Liver (tissue), 9 donors: ENCODE measurements around the gene ELL3. TPM values are rescaled to one million over a fixed set of nuclear protein-coding genes. Genes with fewer than 3 reads are reported as not detected.

Source experiments
- DNase-seq: peaks from one replicate; pipeline ENCODE4 v3.0.0-alpha.2; 2017; ENCODE audit warnings: low spot score
- H3K27ac ChIP-seq, 2 donors: one replicate each; pipeline ENCODE4 v1.7.0; 2013; ENCODE audit warnings: inconsistent platforms in 2 of 2, low read length in 2 of 2, control low read depth in 1 of 2, low read depth in 1 of 2, mild to moderate bottlenecking in 1 of 2
- H3K27me3 ChIP-seq, 4 donors: one replicate each; pipeline versions ENCODE4 v1.6.1 to v1.7.0; 2013; ENCODE audit warnings: low read length in 3 of 4, inconsistent platforms in 1 of 4, mild to moderate bottlenecking in 1 of 4, moderate library complexity in 1 of 4; ENCODE audit not compliant: control insufficient read depth in 4 of 4, insufficient read depth in 4 of 4
- H3K36me3 ChIP-seq, 4 donors: one replicate each; pipeline versions ENCODE4 v1.6.1 to v1.7.0; 2013; ENCODE audit warnings: low read length in 3 of 4, mild to moderate bottlenecking in 3 of 4, low read depth in 1 of 4, moderate library complexity in 1 of 4; ENCODE audit not compliant: control insufficient read depth in 4 of 4, insufficient read depth in 3 of 4
- H3K4me1 ChIP-seq, 4 donors: one replicate each; pipeline versions ENCODE4 v1.6.1 to v1.7.0; 2013; ENCODE audit warnings: low read length in 3 of 4, mild to moderate bottlenecking in 3 of 4, moderate library complexity in 1 of 4; ENCODE audit not compliant: control insufficient read depth in 4 of 4, insufficient read depth in 4 of 4
- H3K4me3 ChIP-seq, 3 donors: one replicate each; pipeline versions ENCODE4 v1.6.1 to v1.7.0; 2013; ENCODE audit warnings: low read length in 3 of 3, control low read depth in 1 of 3, low read depth in 1 of 3, mild to moderate bottlenecking in 1 of 3
- H3K9ac ChIP-seq, 2 donors: one replicate each; pipeline ENCODE4 v1.7.0; 2013; ENCODE audit warnings: low read length in 2 of 2, mild to moderate bottlenecking in 2 of 2, moderate library complexity in 2 of 2, control low read depth in 1 of 2, low read depth in 1 of 2
- H3K9me3 ChIP-seq, 4 donors: one replicate each; pipeline versions ENCODE4 v1.6.1 to v1.7.0; 2013; ENCODE audit warnings: low read length in 3 of 4; ENCODE audit not compliant: control insufficient read depth in 4 of 4
- EGR1 ChIP-seq, 2 donors: IDR thresholded peaks; 2 replicates each; pipeline ENCODE4 v1.6.1; 2016 to 2018; ENCODE audit warnings: antibody characterized with exemption in 2 of 2, low read depth in 2 of 2
- FOXA1 ChIP-seq: IDR thresholded peaks from 2 replicates; pipeline ENCODE4 v1.6.1; 2016; ENCODE audit warnings: antibody characterized with exemption
- FOXA2 ChIP-seq: IDR thresholded peaks from 2 replicates; pipeline ENCODE4 v1.6.1; 2016; ENCODE audit warnings: antibody characterized with exemption
- GABPA ChIP-seq, 2 donors: IDR thresholded peaks in 1 of 2; conservative IDR thresholded peaks in 1 of 2; 2 replicates each; pipeline ENCODE4 v1.6.1; 2016; ENCODE audit warnings: antibody characterized with exemption in 2 of 2, mild to moderate bottlenecking in 1 of 2, moderate library complexity in 1 of 2
- HNF4A ChIP-seq, 2 donors: conservative IDR thresholded peaks; 2 replicates each; pipeline ENCODE4 v1.6.1; 2016; ENCODE audit warnings: antibody characterized with exemption in 2 of 2, mild to moderate bottlenecking in 2 of 2
- HNF4G ChIP-seq: IDR thresholded peaks from 2 replicates; pipeline ENCODE4 v1.6.1; 2016; ENCODE audit warnings: antibody characterized with exemption
- JUND ChIP-seq, 2 donors: IDR thresholded peaks; 2 replicates each; pipeline ENCODE4 v1.6.1; 2016; ENCODE audit warnings: antibody characterized with exemption in 2 of 2
- NR2F2 ChIP-seq: IDR thresholded peaks from 2 replicates; pipeline ENCODE4 v1.6.1; 2016; ENCODE audit warnings: antibody characterized with exemption
- RAD21 ChIP-seq, 2 donors: IDR thresholded peaks; 2 replicates each; pipeline ENCODE4 v1.6.1; 2016; ENCODE audit warnings: antibody characterized with exemption in 2 of 2, mild to moderate bottlenecking in 2 of 2
- RXRA ChIP-seq, 2 donors: IDR thresholded peaks; 2 replicates each; pipeline ENCODE4 v1.6.1; 2017 to 2018; ENCODE audit warnings: antibody characterized with exemption in 2 of 2, mild to moderate bottlenecking in 1 of 2
- SP1 ChIP-seq: IDR thresholded peaks from 2 replicates; pipeline ENCODE4 v1.6.1; 2018; ENCODE audit warnings: antibody characterized with exemption, mild to moderate bottlenecking
- TAF1 ChIP-seq: conservative IDR thresholded peaks from 2 replicates; pipeline ENCODE4 v1.6.1; 2016; ENCODE audit warnings: antibody characterized with exemption, mild to moderate bottlenecking
- YY1 ChIP-seq: IDR thresholded peaks from 2 replicates; pipeline ENCODE4 v1.6.1; 2016; ENCODE audit warnings: antibody characterized with exemption, mild to moderate bottlenecking
- WGBS: extraction: QIAGEN DNeasy Blood & Tissue Kit; methylation state at CpG from one replicate; pipeline ENCODE4 v1.1.7; 2013; 5-methylcytosine and 5-hydroxymethylcytosine counted together
- polyA plus RNA-seq, 2 donors: library from polyadenylated mRNA; stranded (reverse) in 1 of 2; unstranded in 1 of 2; fragments of 200-250 nt in 1 of 2; fragments of >200 nt in 1 of 2; fragmentation: Nextera tagmentation in 1 of 2; extraction: Ambion mirVana in 1 of 2; gene quantifications; one replicate each; pipeline versions ENCODE4 v1.2.1 to v1.2.3, GENCODE V29; 2013 to 2015
- total RNA-seq, 2 donors: library from RNA; depleted of rRNA; stranded (reverse); fragments of >200 nt; gene quantifications; one replicate each; pipeline ENCODE4 v1.2.3, GENCODE V29; 2014
- TF ChIP-seq, protein P1 (sequence below): IDR thresholded peaks from 2 replicates; pipeline ENCODE4 v1.6.1; 2016; ENCODE audit warnings: antibody characterized with exemption
- TF ChIP-seq, protein P2 (sequence below): IDR thresholded peaks from 2 replicates; pipeline ENCODE4 v1.6.1; 2016; ENCODE audit warnings: antibody characterized with exemption, mild to moderate bottlenecking
- TF ChIP-seq, protein P3 (sequence below): IDR thresholded peaks from 2 replicates; pipeline ENCODE4 v1.6.1; 2016; ENCODE audit warnings: antibody characterized with exemption
- TF ChIP-seq, protein P4 (sequence below): fragments of 150-350 bp; IDR thresholded peaks from 2 replicates; pipeline ENCODE4 v1.5.1; 2017; ENCODE audit warnings: improper control_type of control experiment, low read depth, low read length; ENCODE audit not compliant: missing input control
- TF ChIP-seq, protein P5 (sequence below): IDR thresholded peaks from 2 replicates; pipeline ENCODE4 v1.6.1; 2016; ENCODE audit warnings: antibody characterized with exemption
- donor health status: healthy.
- donor health status: healthy.
- donor health status: healthy.
- donor health status: healthy.
- donor health status: healthy.

Gene ELL3
- total and polyA plus RNA-seq, 4 donors = 0.74 to 1.4 (median 0.90) TPM

DNA sequence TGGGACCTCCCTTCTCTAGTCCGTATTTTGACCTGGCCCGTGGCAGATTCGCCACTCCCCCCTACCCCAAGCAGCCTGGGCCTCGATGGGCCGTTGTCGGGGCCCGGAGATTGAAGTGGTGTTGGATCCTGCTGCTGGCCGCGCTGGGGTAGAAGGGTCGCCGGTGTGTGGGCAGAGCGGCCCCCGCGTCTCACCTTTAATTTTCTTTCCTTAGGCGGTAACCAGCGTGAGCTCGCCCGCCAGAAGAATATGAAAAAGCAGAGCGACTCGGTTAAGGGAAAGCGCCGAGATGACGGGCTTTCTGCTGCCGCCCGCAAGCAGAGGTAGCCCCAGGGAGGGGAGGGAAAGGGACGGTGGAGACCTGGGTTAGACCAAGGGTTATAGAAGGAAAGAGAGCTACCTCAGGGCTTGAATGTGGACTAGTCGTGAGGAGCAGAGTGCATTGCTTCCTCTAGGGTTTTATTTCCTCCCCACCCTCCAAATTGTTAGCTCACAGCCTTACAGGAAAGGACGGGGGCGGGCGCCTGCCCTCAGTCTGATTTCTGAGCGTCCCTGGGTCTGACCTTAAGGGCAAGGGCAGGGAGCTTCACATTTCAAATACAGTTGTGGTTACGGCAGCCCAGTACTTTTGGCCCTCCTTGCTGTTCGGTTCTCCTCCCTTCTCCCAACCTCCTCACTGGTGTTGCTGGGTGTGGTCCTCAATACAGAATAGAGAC, 16.2 kb upstream of the ELL3 start:
- H3K36me3 ChIP-seq = peaks cover 0 to 22% (median 16%) of the 10 kb centered on the region in 4 donors
- peak overlapping the region; percentile 96 to 98 for H3K27ac ChIP-seq
- no peak for TF ChIP-seq HNF4G
- TF ChIP-seq GABPA (IDR thresholded peaks at IDR 0.05 in 1 of 2, conservative IDR thresholded peaks at IDR 0.05 in 1 of 2) = no peak
- TF ChIP-seq RAD21 (IDR thresholded peaks at IDR 0.05) = no peak
- TF ChIP-seq, protein P1, sequence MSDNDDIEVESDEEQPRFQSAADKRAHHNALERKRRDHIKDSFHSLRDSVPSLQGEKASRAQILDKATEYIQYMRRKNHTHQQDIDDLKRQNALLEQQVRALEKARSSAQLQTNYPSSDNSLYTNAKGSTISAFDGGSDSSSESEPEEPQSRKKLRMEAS = no peak
- TF ChIP-seq, protein P2, sequence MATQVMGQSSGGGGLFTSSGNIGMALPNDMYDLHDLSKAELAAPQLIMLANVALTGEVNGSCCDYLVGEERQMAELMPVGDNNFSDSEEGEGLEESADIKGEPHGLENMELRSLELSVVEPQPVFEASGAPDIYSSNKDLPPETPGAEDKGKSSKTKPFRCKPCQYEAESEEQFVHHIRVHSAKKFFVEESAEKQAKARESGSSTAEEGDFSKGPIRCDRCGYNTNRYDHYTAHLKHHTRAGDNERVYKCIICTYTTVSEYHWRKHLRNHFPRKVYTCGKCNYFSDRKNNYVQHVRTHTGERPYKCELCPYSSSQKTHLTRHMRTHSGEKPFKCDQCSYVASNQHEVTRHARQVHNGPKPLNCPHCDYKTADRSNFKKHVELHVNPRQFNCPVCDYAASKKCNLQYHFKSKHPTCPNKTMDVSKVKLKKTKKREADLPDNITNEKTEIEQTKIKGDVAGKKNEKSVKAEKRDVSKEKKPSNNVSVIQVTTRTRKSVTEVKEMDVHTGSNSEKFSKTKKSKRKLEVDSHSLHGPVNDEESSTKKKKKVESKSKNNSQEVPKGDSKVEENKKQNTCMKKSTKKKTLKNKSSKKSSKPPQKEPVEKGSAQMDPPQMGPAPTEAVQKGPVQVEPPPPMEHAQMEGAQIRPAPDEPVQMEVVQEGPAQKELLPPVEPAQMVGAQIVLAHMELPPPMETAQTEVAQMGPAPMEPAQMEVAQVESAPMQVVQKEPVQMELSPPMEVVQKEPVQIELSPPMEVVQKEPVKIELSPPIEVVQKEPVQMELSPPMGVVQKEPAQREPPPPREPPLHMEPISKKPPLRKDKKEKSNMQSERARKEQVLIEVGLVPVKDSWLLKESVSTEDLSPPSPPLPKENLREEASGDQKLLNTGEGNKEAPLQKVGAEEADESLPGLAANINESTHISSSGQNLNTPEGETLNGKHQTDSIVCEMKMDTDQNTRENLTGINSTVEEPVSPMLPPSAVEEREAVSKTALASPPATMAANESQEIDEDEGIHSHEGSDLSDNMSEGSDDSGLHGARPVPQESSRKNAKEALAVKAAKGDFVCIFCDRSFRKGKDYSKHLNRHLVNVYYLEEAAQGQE = no peak
- TF ChIP-seq FOXA1 = no peak
- no peak for TF ChIP-seq YY1
- TF ChIP-seq, protein P3, sequence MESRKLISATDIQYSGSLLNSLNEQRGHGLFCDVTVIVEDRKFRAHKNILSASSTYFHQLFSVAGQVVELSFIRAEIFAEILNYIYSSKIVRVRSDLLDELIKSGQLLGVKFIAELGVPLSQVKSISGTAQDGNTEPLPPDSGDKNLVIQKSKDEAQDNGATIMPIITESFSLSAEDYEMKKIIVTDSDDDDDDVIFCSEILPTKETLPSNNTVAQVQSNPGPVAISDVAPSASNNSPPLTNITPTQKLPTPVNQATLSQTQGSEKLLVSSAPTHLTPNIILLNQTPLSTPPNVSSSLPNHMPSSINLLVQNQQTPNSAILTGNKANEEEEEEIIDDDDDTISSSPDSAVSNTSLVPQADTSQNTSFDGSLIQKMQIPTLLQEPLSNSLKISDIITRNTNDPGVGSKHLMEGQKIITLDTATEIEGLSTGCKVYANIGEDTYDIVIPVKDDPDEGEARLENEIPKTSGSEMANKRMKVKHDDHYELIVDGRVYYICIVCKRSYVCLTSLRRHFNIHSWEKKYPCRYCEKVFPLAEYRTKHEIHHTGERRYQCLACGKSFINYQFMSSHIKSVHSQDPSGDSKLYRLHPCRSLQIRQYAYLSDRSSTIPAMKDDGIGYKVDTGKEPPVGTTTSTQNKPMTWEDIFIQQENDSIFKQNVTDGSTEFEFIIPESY = no peak
- TF ChIP-seq TAF1 = no peak
- peak in 1 of 2 donors; percentile 46 for TF ChIP-seq RXRA (IDR thresholded peaks at IDR 0.05)
- no peak for TF ChIP-seq SP1
- TF ChIP-seq FOXA2 = no peak
- TF ChIP-seq, protein P4, sequence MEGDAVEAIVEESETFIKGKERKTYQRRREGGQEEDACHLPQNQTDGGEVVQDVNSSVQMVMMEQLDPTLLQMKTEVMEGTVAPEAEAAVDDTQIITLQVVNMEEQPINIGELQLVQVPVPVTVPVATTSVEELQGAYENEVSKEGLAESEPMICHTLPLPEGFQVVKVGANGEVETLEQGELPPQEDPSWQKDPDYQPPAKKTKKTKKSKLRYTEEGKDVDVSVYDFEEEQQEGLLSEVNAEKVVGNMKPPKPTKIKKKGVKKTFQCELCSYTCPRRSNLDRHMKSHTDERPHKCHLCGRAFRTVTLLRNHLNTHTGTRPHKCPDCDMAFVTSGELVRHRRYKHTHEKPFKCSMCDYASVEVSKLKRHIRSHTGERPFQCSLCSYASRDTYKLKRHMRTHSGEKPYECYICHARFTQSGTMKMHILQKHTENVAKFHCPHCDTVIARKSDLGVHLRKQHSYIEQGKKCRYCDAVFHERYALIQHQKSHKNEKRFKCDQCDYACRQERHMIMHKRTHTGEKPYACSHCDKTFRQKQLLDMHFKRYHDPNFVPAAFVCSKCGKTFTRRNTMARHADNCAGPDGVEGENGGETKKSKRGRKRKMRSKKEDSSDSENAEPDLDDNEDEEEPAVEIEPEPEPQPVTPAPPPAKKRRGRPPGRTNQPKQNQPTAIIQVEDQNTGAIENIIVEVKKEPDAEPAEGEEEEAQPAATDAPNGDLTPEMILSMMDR = peak; percentile 15
- peak in 1 of 2 donors; percentile 62 for TF ChIP-seq HNF4A (conservative IDR thresholded peaks at IDR 0.05)
- TF ChIP-seq, protein P5, sequence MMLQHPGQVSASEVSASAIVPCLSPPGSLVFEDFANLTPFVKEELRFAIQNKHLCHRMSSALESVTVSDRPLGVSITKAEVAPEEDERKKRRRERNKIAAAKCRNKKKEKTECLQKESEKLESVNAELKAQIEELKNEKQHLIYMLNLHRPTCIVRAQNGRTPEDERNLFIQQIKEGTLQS = no peak
- TF ChIP-seq JUND (IDR thresholded peaks at IDR 0.05) = no peak
- no peak for TF ChIP-seq NR2F2
- TF ChIP-seq EGR1 (IDR thresholded peaks at IDR 0.05; ENCODE audit: low read depth in 2 of 2) = peak in 1 of 2 donors; percentile 56
- peaks cover 3 to 18% (median 12%) of the 10 kb centered on the region in 4 donors for H3K4me1 ChIP-seq
- 2% methylated on average over 33 of the region's 33 CpGs for WGBS
- peak overlapping the region; percentile 89 to 93 for H3K9ac ChIP-seq
- no peaks in the 10 kb centered on the region for H3K9me3 ChIP-seq
- peak overlapping the region; percentile 72 to 96 (median 93) for H3K4me3 ChIP-seq
- peak; percentile 64 for DNase-seq
- H3K27me3 ChIP-seq = no peaks in the 10 kb centered on the region
